GM10248 (cell line): Measurements from ENCODE around the gene ANKS3.

Source experiments
- CTCF ChIA-PET: fragments of 300-600 bp; sonication (Branson Sonifier 250); formaldehyde crosslinking; extraction: SDS; loops from one replicate; lab custom pipeline; 2021; ENCODE audit warnings: antibody characterized with exemption; lab: Yijun Ruan, JAX
- POLR2A ChIA-PET: fragments of 350-650 bp; sonication (Branson Sonifier 250); formaldehyde crosslinking; extraction: SDS; loops from one replicate; lab custom pipeline; 2020; ENCODE audit warnings: antibody characterized with exemption; lab: Yijun Ruan, JAX
- DNase-seq: peaks from one replicate; pipeline ENCODE4 v3.0.0; 2012; ENCODE audit errors: extremely low spot score
- TF ChIP-seq, protein P1 (sequence below): IDR thresholded peaks from 2 replicates; pipeline ENCODE4 v1.5.1; 2012; ENCODE audit warnings: mild to moderate bottlenecking, low read depth; ENCODE audit errors: extremely low read depth, missing control alignments, control extremely low read depth

The ANKS3 gene

DNA sequence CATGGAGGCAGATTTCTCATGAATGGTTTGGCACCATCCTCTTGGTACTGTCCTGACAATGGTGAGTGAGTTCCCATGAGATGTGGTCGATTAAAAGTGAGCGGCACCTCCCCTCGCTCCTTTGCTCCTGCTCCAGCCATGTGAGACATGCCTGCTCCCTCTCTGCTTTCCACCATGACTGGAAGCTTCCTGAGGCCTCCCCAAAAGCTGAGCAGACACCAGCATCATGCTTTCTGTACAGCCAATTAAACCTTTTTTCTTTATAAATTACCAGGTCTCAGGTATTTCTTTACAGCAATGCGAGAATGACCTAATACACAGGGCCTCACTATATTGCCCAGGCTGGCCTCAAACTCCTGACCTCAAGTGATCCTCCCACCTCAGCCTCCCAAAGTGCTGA is 20.8 kb upstream of the ANKS3 start:
- ChIA-PET CTCF (interaction anchor here (1.0 kb wide), 1 partner anchor 10 kb away, joined by 4 read pairs; no protein-coding TSS in a partner anchor), POLR2A (no interaction called here)
- TF ChIP-seq, protein P1, sequence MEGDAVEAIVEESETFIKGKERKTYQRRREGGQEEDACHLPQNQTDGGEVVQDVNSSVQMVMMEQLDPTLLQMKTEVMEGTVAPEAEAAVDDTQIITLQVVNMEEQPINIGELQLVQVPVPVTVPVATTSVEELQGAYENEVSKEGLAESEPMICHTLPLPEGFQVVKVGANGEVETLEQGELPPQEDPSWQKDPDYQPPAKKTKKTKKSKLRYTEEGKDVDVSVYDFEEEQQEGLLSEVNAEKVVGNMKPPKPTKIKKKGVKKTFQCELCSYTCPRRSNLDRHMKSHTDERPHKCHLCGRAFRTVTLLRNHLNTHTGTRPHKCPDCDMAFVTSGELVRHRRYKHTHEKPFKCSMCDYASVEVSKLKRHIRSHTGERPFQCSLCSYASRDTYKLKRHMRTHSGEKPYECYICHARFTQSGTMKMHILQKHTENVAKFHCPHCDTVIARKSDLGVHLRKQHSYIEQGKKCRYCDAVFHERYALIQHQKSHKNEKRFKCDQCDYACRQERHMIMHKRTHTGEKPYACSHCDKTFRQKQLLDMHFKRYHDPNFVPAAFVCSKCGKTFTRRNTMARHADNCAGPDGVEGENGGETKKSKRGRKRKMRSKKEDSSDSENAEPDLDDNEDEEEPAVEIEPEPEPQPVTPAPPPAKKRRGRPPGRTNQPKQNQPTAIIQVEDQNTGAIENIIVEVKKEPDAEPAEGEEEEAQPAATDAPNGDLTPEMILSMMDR = no peak
- DNase-seq = no peak

DNA sequence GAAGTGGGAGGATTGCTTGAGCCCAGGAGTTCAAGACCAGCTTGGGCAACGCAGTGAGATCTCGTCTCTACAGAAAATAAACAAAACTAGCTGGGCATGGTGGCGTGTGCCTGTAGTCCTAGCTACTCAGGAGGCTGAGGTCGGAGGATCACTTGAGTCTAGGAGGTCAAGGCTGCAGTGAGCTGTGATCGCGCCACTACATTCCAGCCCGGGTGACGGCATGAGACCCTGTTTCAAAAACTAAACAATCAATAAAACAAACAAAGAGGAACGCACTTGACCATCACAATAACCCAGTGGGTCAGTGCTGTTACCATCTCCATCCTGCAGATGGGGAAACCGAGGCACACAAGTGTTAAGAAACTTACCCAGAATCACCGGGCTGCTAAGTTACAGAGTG is 19.2 kb upstream of the ANKS3 start:
- TF ChIP-seq, protein P1 = no peak
- POLR2A ChIA-PET = no interaction called here
- no peak for DNase-seq
- CTCF ChIA-PET = no interaction called here

DNA sequence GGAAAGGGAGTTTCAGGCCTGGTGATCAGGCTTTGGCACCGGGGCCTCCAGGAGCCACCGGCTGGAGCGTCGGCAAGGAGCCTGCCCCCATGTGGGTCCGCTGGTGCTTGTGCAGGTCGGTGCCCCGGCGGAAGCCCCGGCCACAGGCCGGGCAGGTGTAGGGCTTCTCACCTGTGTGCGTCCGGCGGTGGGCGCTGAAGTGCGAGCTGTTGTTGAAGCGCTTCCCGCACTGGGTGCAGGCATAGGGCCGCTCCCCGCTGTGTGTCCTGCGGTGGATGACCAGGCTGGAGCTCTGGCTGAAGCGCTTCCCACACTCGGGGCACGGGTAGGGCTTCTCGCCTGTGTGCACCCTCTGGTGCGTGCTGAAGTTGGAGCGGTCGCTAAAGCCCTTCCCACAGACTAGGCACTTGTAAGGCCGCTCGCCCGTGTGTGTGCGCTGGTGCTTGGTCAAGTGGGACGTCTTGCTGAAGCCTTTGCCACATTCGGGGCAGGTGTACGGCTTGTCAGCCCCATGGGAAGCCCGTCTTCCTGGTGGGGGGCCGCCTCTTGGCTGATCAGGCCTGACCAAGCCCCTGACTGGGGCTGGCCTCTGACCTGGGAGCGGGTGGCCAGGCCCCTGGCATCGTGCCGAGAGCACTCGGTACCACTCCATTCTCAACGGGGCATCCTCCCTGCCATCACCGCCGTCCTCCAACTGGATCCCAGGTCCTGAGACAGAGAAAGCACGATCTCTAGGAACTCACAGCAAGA is 18.5 kb upstream of the ANKS3 start:
- ChIA-PET CTCF (no interaction called here), POLR2A (no interaction called here)
- TF ChIP-seq, protein P1 = no peak
- no peak for DNase-seq

DNA sequence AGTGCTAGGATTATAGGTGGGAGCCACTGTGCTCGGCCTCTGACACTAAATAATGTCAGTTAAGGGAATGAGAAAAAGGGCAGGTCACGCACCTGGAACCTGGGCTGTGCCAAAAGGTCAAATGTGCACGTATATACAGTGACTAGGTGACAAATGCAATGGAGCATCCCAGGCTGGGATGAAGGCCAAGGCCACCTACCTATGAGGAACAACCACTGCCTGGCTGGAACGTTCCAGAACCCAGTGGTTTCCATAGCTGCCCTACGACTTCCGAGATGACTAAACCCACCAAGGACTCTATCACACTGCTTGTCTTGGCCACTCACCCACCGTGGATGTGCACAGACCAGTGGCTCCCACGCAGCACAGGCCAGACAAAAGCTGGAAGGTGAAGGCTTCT is 16.8 kb upstream of the ANKS3 start:
- ChIA-PET CTCF (interaction anchor here (0.9 kb wide), 1 partner anchor 12 kb away, joined by 3 read pairs; no protein-coding TSS in a partner anchor), POLR2A (interaction anchor here (0.5 to 0.7 kb wide), 2 partner anchors 16 to 44 kb away, joined by 3 read pairs; partner anchors contain the start of gene DNAAF8)
- DNase-seq = no peak
- TF ChIP-seq, protein P1 = no peak

DNA sequence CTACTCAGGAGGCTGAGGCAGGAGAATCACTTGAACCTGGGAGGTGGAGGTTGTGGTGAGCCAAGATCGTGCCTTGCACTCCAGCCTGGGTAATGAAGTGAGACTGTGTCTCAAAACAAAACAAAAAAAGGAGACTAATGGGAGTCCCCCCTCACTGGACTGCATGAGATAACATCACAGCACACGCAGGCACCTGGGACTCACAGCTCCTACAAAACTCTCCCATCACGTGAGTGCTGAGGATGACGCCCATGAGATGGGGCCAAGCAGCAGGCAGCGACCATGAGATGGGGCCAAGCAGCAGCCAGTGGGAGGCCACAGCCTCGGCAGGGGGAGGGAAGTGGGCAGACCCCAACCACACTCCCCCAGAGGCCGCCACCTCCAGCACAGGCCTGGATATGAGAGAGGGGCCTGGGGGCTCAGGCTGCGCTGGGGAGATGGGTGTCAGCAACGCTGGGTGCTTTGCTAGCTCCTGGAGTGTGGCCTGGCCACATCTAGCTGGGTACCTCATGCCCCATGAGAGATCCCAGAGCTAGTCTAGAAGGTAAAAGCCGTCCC is 15.7 kb upstream of the ANKS3 start:
- TF ChIP-seq, protein P1 = no peak
- peak; percentile 57 for DNase-seq
- POLR2A ChIA-PET = interaction anchor here (1.0 to 1.3 kb wide), 2 partner anchors 11 to 15 kb away, joined by 3 to 4 read pairs; partner anchors contain the start of gene DNAAF8
- CTCF ChIA-PET = interaction anchor here (0.9 to 1.3 kb wide), 2 partner anchors 14 to 15 kb away, joined by 3 to 6 read pairs; partner anchors contain the start of genes ANKS3 and DNAAF8

DNA sequence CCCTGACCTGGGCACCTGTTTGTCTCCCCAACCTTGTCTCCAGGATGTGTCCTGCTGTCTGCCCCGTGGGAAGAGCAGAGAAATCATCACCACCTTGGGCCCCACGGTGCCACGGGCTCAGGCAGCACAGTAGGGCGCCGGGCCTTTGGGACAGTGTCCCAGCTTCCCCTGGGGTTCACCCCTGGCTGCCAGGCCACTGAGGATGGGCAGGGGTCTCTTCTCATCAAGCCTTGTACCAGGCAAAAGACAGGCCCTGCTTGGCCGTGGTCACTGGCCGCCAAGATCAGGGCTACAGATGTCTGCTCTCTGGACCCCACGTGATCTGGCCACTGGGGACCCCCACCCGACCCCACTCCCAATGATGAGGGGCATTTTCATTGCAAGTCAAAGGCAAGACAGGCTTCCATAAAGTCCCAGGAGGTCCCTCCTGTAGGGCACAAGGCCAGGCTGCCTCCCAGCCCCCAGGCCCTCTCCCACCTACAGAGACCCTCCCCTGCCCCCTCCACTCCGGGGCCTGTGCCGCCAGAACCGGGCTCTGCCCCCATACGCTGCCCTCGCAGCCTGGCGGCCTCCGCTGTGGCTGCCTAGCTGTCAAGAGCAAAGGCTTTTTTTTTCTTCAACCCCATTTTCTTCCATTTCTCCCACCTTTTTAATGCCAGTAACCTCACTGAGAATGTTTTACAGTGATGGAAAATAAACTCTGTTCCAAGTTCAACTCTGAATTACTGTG is 14.8 kb upstream of the ANKS3 start:
- ChIA-PET CTCF (interaction anchor here (1.3 kb wide), 1 partner anchor 14 kb away, joined by 6 read pairs; the partner anchor contains the start of genes ANKS3 and DNAAF8), POLR2A (interaction anchor here (1.0 to 1.5 kb wide), 3 partner anchors 10 to 14 kb away, joined by 3 to 5 read pairs (median 4); partner anchors contain the start of gene DNAAF8)

More for the DNA sequence above, 14.8 kb upstream of the ANKS3 start:
- TF ChIP-seq, protein P1 = no peak
- no peak for DNase-seq
